Stimulated activated naive CD4-positive, alpha-beta T cell treated with Interleukin-2 at 50 U/mL for 16 hours (primary cell): ENCODE results near the gene FURIN.
A peak's percentile ranks its signal among the peaks of the same experiment; 100 is the strongest.
"Not testable (repeated sequence)": the region's sequence is repeated elsewhere in the genome, so short reads cannot be mapped to it uniquely, and the experiment has no call there.

Source experiments
- DNase-seq: peaks from one replicate; lab custom pipeline; 2025; lab: John Stamatoyannopoulos, UW

FURIN gene

GRCh38 chr15:90915216-90915807, 46.9 kb downstream of the FURIN start:
- DNase-seq: no peak

GRCh38 chr15:90915808-90916440, 47.5 kb downstream of the FURIN start:
- DNase-seq: no peak

GRCh38 chr15:90916461-90916860, 48.1 kb downstream of the FURIN start:
- no peak for DNase-seq

- DNase-seq: no peak
Measured at GRCh38 chr15:90917569-90917968, 49.2 kb downstream of the FURIN start.

GRCh38 chr15:90918034-90918788, 49.8 kb downstream of the FURIN start:
- DNase-seq: no peak

GRCh38 chr15:90918835-90919234, 50.4 kb downstream of the FURIN start:
- no peak for DNase-seq

- no peak for DNase-seq
Measured at GRCh38 chr15:90921887-90922286, 53.5 kb downstream of the FURIN start.

GRCh38 chr15:90922712-90923322, 54.4 kb downstream of the FURIN start:
- DNase-seq: peak; percentile 6

GRCh38 chr15:90924375-90924774, 56.0 kb downstream of the FURIN start:
- DNase-seq: no peak

GRCh38 chr15:90926766-90927165, 58.4 kb downstream of the FURIN start:
- DNase-seq: not testable (repeated sequence)

GRCh38 chr15:90928106-90928505, 59.7 kb downstream of the FURIN start:
- DNase-seq: not testable (repeated sequence)

GRCh38 chr15:90929246-90930019, 61.0 kb downstream of the FURIN start:
- no peak for DNase-seq

- DNase-seq: no peak
Measured at GRCh38 chr15:90930861-90931574, 62.6 kb downstream of the FURIN start.

GRCh38 chr15:90931575-90931827, 63.1 kb downstream of the FURIN start:
- DNase-seq: no peak

- peak; percentile 85 for DNase-seq
Measured at GRCh38 chr15:90931828-90932659, 63.7 kb downstream of the FURIN start, which contains the start of gene HDDC3. TSS of gene HDDC3 (minus strand) at chr15:90932549. CDS start at chr15:90932540, 9 bp downstream.

GRCh38 chr15:90932660-90932991, 64.2 kb downstream of the FURIN start:
- no peak for DNase-seq
